Heart left ventricle (tissue), 16 donors: ENCODE data around the gene COL28A1. TPM values are rescaled to one million over a fixed set of nuclear protein-coding genes. Genes with fewer than 3 reads are reported as not detected.

ENCODE experiments used
- ATAC-seq, 4 donors: fragments of 200-7000 bp; cut with Tn5 transposase; one replicate each; pipeline ENCODE4 v1.9.1; 2020 to 2022; ENCODE audit warnings: moderate library complexity in 4 of 4, mild to moderate bottlenecking in 3 of 4, moderate number of reproducible peaks in 1 of 4
- DNase-seq, 5 donors: peaks; one replicate each; pipeline ENCODE4 v3.0.0-alpha.2; 2020
- H3K27ac ChIP-seq, 12 donors: fragments of 200-600 bp; sonication (generic) in 4 of 12; one replicate each; pipeline versions ENCODE4 v1.5.0 to v1.8.0; 2016 to 2022; ENCODE audit warnings: mild to moderate bottlenecking in 2 of 12
- H3K27me3 ChIP-seq, 9 donors: fragments of 200-600 bp; sonication (generic) in 2 of 9; one replicate each; pipeline versions ENCODE4 v1.5.1 to v1.8.0; 2016 to 2022; ENCODE audit warnings: mild to moderate bottlenecking in 3 of 9
- H3K36me3 ChIP-seq, 9 donors: fragments of 200-600 bp; sonication (generic) in 2 of 9; one replicate each; pipeline versions ENCODE4 v1.5.0 to v1.8.0; 2018 to 2022; ENCODE audit warnings: mild to moderate bottlenecking in 2 of 9
- H3K4me1 ChIP-seq, 12 donors: fragments of 200-600 bp; sonication (generic) in 4 of 12; one replicate each; pipeline versions ENCODE4 v1.5.0 to v1.8.0; 2016 to 2022; ENCODE audit warnings: mild to moderate bottlenecking in 3 of 12
- H3K4me3 ChIP-seq, 12 donors: fragments of 200-600 bp; sonication (generic) in 4 of 12; one replicate each; pipeline versions ENCODE4 v1.5.0 to v1.8.0; 2017 to 2022; ENCODE audit warnings: mild to moderate bottlenecking in 9 of 12, moderate library complexity in 4 of 12
- H3K9me3 ChIP-seq, 12 donors: fragments of 200-600 bp; sonication (generic) in 4 of 12; one replicate each; pipeline versions ENCODE4 v1.5.0 to v1.8.0; 2016 to 2022; ENCODE audit warnings: mild to moderate bottlenecking in 1 of 12
- POLR2A ChIP-seq, 2 donors: fragments of 450-650 bp; IDR thresholded peaks; one replicate each; pipeline ENCODE4 v1.6.1; 2017; ENCODE audit warnings: antibody characterized with exemption in 2 of 2, mild to moderate bottlenecking in 2 of 2, moderate library complexity in 2 of 2
- WGBS, 4 donors: extraction: QIAGEN DNeasy Blood & Tissue Kit in 2 of 4; methylation state at CpG; one replicate each; pipeline versions ENCODE4 v1.1.5 to v1.1.7; 2013 to 2018; 5-methylcytosine and 5-hydroxymethylcytosine counted together
- intact Hi-C, 10 donors: fragments of 100-400 bp; cut with DNase I; formaldehyde crosslinking; loops; one replicate each; pipeline versions ENCODE4 v1.11.1 to v1.14.2; 2022
- polyA plus RNA-seq, 2 donors: library from polyadenylated mRNA; stranded (reverse); fragments of 200-250 nt; gene quantifications; one replicate each; pipeline ENCODE4 v1.2.3, GENCODE V29; 2013
- total RNA-seq, 9 donors: library from RNA; depleted of rRNA in 2 of 9; stranded (reverse); fragments of >200 nt in 2 of 9; fragmentation: NEBNext Ultra II Directional in 3 of 9; extraction: Animal tissue kit (Norgen Biotek cat#: 25700) in 3 of 9; gene quantifications; one replicate each; pipeline versions ENCODE4 v1.1.0 to v1.2.4, GENCODE V29; 2016 to 2023
- TF ChIP-seq, protein P1 (sequence below), 12 donors: fragments of 200-600 bp; sonication (generic) in 4 of 12; IDR thresholded peaks; one replicate each; pipeline versions ENCODE4 v1.5.0 to v1.8.0; 2018 to 2022; ENCODE audit warnings: antibody characterized with exemption in 12 of 12, mild to moderate bottlenecking in 5 of 12
- donor health status: ischemic (EF 13 %, LVEDD 7.1; RV severe dilation, severe dysfunction).
- donor health status: healthy with polysubstance abuse.
- donor health status: DM: no; HTN: yes; CAD: no.
- donor health status: DM: no; HTN: no; CAD: no.
- donor health status: ischemic (EF 25% LVEDD 6.9; RV normal size, moderate dysfunction).
- donor health status: ischemic (EF 25% LVEDD 5.7; RV mildly dilated, moderate dysfunction).
- donor health status: healthy.
- donor health status: DM: yes; HTN: yes; CAD: no.
- donor health status: ischemic (EF 35%, LVEDD 5.7; RV mildly dilated, moderate dysfunction).
- donor health status: nonischemic (EF 11% LVEDD 7.7; RV severe dilation, severe dysfunction).
- donor health status: DM: yes; HTN: yes; CAD: no.
- donor health status: PGD.
- donor health status: ischemic (EF 29% LVEDD 5.4; RV normal size, mild dysfunction).
- donor health status: nonischemic (EF 23%, LVEDD 6.1; RV moderate dilation, normal function).

Gene COL28A1
- total and polyA plus RNA-seq, 11 donors, result 0.28 to 4.4 (median 1.2) TPM

GRCh38 chr7:7516156-7516555, 19.5 kb downstream of the COL28A1 start:
- Histone ChIP-seq H3K9me3 (no peaks in the 10 kb centered on the region), H3K36me3 (no peaks in the 10 kb centered on the region), H3K27ac (no peak overlapping the region), H3K4me1 (no peaks in the 10 kb centered on the region), H3K4me3 (no peak overlapping the region), H3K27me3 (no peaks in the 10 kb centered on the region)
- no peak for DNase-seq
- TF ChIP-seq, protein P1, sequence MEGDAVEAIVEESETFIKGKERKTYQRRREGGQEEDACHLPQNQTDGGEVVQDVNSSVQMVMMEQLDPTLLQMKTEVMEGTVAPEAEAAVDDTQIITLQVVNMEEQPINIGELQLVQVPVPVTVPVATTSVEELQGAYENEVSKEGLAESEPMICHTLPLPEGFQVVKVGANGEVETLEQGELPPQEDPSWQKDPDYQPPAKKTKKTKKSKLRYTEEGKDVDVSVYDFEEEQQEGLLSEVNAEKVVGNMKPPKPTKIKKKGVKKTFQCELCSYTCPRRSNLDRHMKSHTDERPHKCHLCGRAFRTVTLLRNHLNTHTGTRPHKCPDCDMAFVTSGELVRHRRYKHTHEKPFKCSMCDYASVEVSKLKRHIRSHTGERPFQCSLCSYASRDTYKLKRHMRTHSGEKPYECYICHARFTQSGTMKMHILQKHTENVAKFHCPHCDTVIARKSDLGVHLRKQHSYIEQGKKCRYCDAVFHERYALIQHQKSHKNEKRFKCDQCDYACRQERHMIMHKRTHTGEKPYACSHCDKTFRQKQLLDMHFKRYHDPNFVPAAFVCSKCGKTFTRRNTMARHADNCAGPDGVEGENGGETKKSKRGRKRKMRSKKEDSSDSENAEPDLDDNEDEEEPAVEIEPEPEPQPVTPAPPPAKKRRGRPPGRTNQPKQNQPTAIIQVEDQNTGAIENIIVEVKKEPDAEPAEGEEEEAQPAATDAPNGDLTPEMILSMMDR (IDR thresholded peaks at IDR 0.05), result no peak
- no peak for TF ChIP-seq POLR2A (IDR thresholded peaks at IDR 0.05)
- intact Hi-C loops, result no loop called here
- 64 to 70% (median 66%) methylated on average over 2 of the region's 2 CpGs for WGBS, 4 donors
- ATAC-seq, result no peak

DNA sequence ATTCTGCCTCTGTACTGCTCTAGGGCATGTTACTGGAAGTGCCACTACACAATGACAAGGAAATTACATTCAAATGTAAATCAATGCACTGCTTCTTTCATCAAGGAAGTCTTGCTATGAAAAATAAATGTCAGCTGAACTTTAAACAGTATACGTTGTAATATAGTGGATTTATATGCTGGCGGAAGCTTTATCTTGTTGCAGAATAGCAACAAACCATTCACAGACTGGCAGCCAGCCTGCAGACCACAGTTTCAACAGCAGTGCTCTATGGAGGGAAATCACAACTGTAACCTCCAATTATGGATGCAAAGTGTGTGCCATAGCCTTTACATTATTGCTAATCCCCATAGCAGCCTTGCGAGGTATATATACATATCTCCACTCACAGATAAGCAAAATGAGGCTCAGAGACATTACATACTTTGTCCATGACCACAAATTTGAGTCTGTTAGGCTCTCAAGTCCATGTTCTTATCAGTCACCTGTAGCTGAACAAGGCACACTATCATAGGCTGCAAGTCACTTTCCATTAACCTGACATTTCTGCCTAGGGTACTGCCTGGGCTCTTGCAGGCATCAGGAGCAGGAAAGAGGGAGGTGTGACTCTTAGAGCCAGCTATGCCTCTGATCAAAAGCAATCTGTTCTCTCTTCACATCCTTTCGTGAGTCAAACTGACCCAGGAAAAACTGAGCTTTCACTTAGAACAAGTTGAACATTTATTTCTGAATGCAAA, 22.6 kb downstream of the COL28A1 start:
- TF ChIP-seq, protein P1 (IDR thresholded peaks at IDR 0.05), result no peak
- TF ChIP-seq POLR2A (IDR thresholded peaks at IDR 0.05), result no peak
- no peak overlapping the region for H3K4me3 ChIP-seq
- peak in 1 of 4 donors; percentile 15 for ATAC-seq
- H3K9me3 ChIP-seq, result no peaks in the 10 kb centered on the region
- H3K27me3 ChIP-seq, result no peaks in the 10 kb centered on the region
- no peaks in the 10 kb centered on the region for H3K36me3 ChIP-seq
- intact Hi-C loops, result no loop called here
- no peaks in the 10 kb centered on the region for H3K4me1 ChIP-seq
- no peak for DNase-seq
- 52 to 67% (median 55%) methylated on average over 4 of the region's 4 CpGs for WGBS, 4 donors
- no peak overlapping the region for H3K27ac ChIP-seq

DNA sequence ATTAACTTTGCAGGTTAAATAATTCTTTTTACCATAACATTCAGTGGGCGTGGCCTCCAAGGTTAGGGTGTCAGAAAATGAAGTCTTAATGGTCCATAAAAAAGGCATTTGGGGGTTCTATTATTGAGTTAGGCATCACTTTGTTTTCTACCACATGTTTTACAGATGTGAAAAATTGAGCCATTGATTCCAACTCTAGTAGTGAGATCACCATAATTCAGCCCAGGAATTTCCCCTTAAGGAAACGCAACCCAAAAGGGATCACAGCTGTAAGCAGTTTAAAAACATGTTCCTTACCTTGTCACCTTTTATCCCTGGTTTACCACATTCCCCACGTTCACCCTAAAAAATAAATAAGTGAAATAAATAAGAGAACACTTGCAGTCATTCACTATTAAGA, 24.9 kb downstream of the COL28A1 start:
- H3K27ac ChIP-seq, result no peak overlapping the region
- TF ChIP-seq, protein P1 (IDR thresholded peaks at IDR 0.05), result no peak
- TF ChIP-seq POLR2A (IDR thresholded peaks at IDR 0.05), result no peak
- ATAC-seq (no peak), DNase-seq (no peak)
- 65 to 75% (median 68%) methylated on average over 3 of the region's 3 CpGs for WGBS, 4 donors
- H3K36me3 ChIP-seq, result no peaks in the 10 kb centered on the region
- H3K4me1 ChIP-seq, result peaks cover 0 to 1% (median 0%) of the 10 kb centered on the region in 12 donors
- intact Hi-C loops, result no loop called here
- no peaks in the 10 kb centered on the region for H3K27me3 ChIP-seq
- H3K9me3 ChIP-seq, result no peaks in the 10 kb centered on the region
- H3K4me3 ChIP-seq, result no peak overlapping the region

GRCh38 chr7:7505915-7506314, 29.8 kb downstream of the COL28A1 start:
- 61 to 71% (median 69%) methylated on average over 6 of the region's 6 CpGs for WGBS, 4 donors
- Histone ChIP-seq H3K9me3 (no peaks in the 10 kb centered on the region), H3K27me3 (no peaks in the 10 kb centered on the region), H3K4me1 (peaks cover 0 to 8% (median 0%) of the 10 kb centered on the region in 12 donors), H3K36me3 (no peaks in the 10 kb centered on the region), H3K4me3 (no peak overlapping the region), H3K27ac (peak overlapping the region in 1 of 12 donors; percentile 24)
- intact Hi-C loops, result no loop called here
- TF ChIP-seq POLR2A (IDR thresholded peaks at IDR 0.05), result no peak
- TF ChIP-seq, protein P1 (IDR thresholded peaks at IDR 0.05), result no peak
- DNase-seq, result no peak
- peak in 1 of 4 donors; percentile 51 for ATAC-seq
